Colon (tissue), 2 donors: ENCODE data around the gene CRCP.

Source experiments
- FAIRE-seq: peaks from 2 replicates; lab custom pipeline; 2012; peaks lifted over from hg19 to GRCh38; lab: Jason Lieb, UNC
- donor health status: control.
- donor health status: control.

Gene CRCP

GRCh38 chr7:66189695-66190503, 75.3 kb downstream of the CRCP start:
- FAIRE-seq: no peak

GRCh38 chr7:66190504-66190857, 75.8 kb downstream of the CRCP start:
- FAIRE-seq: no peak

- no peak for FAIRE-seq
Measured at GRCh38 chr7:66193146-66193725, 78.6 kb downstream of the CRCP start.

GRCh38 chr7:66198469-66198868, 83.8 kb downstream of the CRCP start:
- FAIRE-seq: no peak

GRCh38 chr7:66198956-66199355, 84.3 kb downstream of the CRCP start:
- no peak for FAIRE-seq

GRCh38 chr7:66202441-66202840, 87.8 kb downstream of the CRCP start:
- no peak for FAIRE-seq
